ENCODE data around the gene CD96. TPM values are rescaled to one million over a fixed set of nuclear protein-coding genes. Genes with fewer than 3 reads are reported as not detected.

Gene CD96
- total RNA-seq, 2 donors from 2014 or later: not detected

DNA sequence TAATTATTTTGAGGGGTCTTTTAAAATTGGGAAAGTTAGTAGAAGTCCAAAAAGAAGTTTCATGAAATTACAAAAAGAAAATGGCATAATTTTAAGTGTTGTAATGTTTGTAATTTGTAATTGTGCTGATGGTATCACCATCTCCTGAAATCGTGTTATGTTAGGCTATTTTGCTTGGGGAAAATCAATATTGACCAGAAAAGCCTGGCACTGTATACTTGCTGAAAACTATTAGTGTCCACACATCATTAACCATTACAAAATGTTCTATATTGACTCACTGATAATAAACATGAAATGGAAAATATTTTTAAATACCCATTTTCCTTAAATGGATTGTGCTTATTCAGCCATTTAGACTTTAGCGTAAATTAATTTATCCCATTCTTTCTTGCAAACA lies 93.4 kb downstream of the CD96 start:
- Mint-ChIP-seq H3K9me3 (no peaks in the 10 kb centered on the region), H3K4me1 (peaks cover 26% of the 10 kb centered on the region), H3K4me3 (no peak overlapping the region), H3K36me3 (ENCODE audit: low read depth) (no peaks in the 10 kb centered on the region), H3K27ac (no peak overlapping the region), H3K27me3 (ENCODE audit: insufficient read depth) (no peaks in the 10 kb centered on the region)
- Histone ChIP-seq H3K36me3 (ENCODE audit: control insufficient read depth, insufficient read depth, low read length) (no peaks in the 10 kb centered on the region), H3K4me1 (ENCODE audit: control insufficient read depth, insufficient read depth, low read length) (peaks cover 11% of the 10 kb centered on the region), H3K9me3 (ENCODE audit: control insufficient read depth, low read length) (no peaks in the 10 kb centered on the region), H3K9ac (ENCODE audit: extremely low read depth, low read length, poor library complexity, severe bottlenecking) (no peak overlapping the region), H3K4me3 (ENCODE audit: low read length) (peak overlapping the region; percentile 4), H3K27me3 (ENCODE audit: control insufficient read depth, insufficient read depth, low read length, poor library complexity, severe bottlenecking) (no peaks in the 10 kb centered on the region), H3K27ac (ENCODE audit: low read depth, low read length) (no peak overlapping the region)
- WGBS, 2 experiments (ENCODE audit: insufficient coverage in 1 of 2, insufficient read length in 1 of 2): 88 to 100% methylated on average over 1 to 2 of the region's 2 CpGs
- DNase-seq: no peak
- TF ChIP-seq, protein P1, sequence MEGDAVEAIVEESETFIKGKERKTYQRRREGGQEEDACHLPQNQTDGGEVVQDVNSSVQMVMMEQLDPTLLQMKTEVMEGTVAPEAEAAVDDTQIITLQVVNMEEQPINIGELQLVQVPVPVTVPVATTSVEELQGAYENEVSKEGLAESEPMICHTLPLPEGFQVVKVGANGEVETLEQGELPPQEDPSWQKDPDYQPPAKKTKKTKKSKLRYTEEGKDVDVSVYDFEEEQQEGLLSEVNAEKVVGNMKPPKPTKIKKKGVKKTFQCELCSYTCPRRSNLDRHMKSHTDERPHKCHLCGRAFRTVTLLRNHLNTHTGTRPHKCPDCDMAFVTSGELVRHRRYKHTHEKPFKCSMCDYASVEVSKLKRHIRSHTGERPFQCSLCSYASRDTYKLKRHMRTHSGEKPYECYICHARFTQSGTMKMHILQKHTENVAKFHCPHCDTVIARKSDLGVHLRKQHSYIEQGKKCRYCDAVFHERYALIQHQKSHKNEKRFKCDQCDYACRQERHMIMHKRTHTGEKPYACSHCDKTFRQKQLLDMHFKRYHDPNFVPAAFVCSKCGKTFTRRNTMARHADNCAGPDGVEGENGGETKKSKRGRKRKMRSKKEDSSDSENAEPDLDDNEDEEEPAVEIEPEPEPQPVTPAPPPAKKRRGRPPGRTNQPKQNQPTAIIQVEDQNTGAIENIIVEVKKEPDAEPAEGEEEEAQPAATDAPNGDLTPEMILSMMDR (conservative IDR thresholded peaks at IDR 0.05): no peak

DNA sequence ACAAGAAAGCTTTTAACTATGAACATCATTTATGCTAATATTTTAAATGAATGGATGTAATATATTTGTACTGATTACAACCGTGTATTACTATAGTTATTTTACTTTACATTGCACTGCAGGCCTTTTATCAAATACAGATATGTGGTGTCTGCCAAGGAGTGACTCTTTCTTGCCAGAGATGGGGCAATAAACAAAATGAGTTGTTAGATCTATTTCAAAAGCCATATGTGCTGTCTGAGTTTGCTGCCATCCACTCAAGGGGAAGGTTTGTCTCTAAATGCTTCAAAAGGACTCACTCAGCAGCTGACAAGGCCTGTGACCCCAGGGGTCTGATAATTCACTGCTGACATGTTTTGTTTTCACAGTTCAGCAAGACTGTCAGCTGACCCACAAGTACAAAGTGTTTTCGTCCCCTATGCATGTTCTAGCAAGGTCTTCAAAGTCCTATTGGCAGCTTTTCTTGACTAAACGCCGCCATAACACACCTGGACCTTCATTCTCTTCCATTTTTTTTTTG lies 94.4 kb downstream of the CD96 start:
- peaks cover 31% of the 10 kb centered on the region for H3K4me1 Mint-ChIP-seq
- Histone ChIP-seq H3K4me3 (ENCODE audit: low read length) (peak overlapping the region; percentile 4), H3K9me3 (ENCODE audit: control insufficient read depth, low read length) (no peaks in the 10 kb centered on the region), H3K27ac (ENCODE audit: low read depth, low read length) (no peak overlapping the region), H3K9ac (ENCODE audit: extremely low read depth, low read length, poor library complexity, severe bottlenecking) (no peak overlapping the region), H3K27me3 (ENCODE audit: control insufficient read depth, insufficient read depth, low read length, poor library complexity, severe bottlenecking) (no peaks in the 10 kb centered on the region), H3K4me1 (ENCODE audit: control insufficient read depth, insufficient read depth, low read length) (peaks cover 13% of the 10 kb centered on the region), H3K36me3 (ENCODE audit: control insufficient read depth, insufficient read depth, low read length) (no peaks in the 10 kb centered on the region)
- no peaks in the 10 kb centered on the region for H3K9me3 Mint-ChIP-seq
- TF ChIP-seq, protein P1 (conservative IDR thresholded peaks at IDR 0.05): no peak
- H3K27ac Mint-ChIP-seq: no peak overlapping the region
- no peaks in the 10 kb centered on the region for H3K36me3 Mint-ChIP-seq (ENCODE audit: low read depth)
- no peaks in the 10 kb centered on the region for H3K27me3 Mint-ChIP-seq (ENCODE audit: insufficient read depth)
- DNase-seq: peak; percentile 48
- no peak overlapping the region for H3K4me3 Mint-ChIP-seq
- WGBS, 2 experiments (ENCODE audit: insufficient coverage in 1 of 2, insufficient read length in 1 of 2): 60 to 75% methylated on average over 3 of the region's 4 CpGs

DNA sequence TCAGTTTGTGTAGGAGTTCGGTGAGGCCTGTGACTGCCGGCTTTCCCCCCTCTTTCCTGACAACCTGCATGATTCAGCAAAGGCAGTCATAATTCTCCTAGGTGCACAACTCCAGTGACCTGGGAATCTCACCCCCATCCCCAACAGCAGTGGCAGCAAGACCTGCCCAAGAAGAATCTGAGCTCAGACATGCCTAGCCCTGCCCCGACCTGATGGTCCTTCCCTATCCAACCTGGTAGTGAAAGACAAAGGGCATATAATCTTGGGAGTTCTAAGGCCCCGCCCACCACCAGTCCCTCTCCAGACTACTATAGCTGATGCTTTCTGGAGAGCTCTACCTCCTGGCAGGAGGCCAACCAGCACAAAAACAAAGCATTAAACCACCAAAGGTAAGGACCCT lies 97.3 kb downstream of the CD96 start:
- Mint-ChIP-seq H3K9me3 (peaks cover 17% of the 10 kb centered on the region), H3K4me1 (peaks cover 28% of the 10 kb centered on the region), H3K4me3 (no peak overlapping the region), H3K27ac (no peak overlapping the region), H3K27me3 (ENCODE audit: insufficient read depth) (no peaks in the 10 kb centered on the region), H3K36me3 (ENCODE audit: low read depth) (no peaks in the 10 kb centered on the region)
- Histone ChIP-seq H3K9ac (ENCODE audit: extremely low read depth, low read length, poor library complexity, severe bottlenecking) (no peak overlapping the region), H3K27ac (ENCODE audit: low read depth, low read length) (no peak overlapping the region), H3K27me3 (ENCODE audit: control insufficient read depth, insufficient read depth, low read length, poor library complexity, severe bottlenecking) (no peaks in the 10 kb centered on the region), H3K4me3 (ENCODE audit: low read length) (no peak overlapping the region), H3K9me3 (ENCODE audit: control insufficient read depth, low read length) (peaks cover 23% of the 10 kb centered on the region), H3K4me1 (ENCODE audit: control insufficient read depth, insufficient read depth, low read length) (peaks cover 13% of the 10 kb centered on the region), H3K36me3 (ENCODE audit: control insufficient read depth, insufficient read depth, low read length) (no peaks in the 10 kb centered on the region)
- TF ChIP-seq, protein P1 (conservative IDR thresholded peaks at IDR 0.05): no peak
- WGBS, 2 experiments (ENCODE audit: insufficient coverage in 1 of 2, insufficient read length in 1 of 2): 93 to 100% methylated on average over 1 to 4 of the region's 4 CpGs
- DNase-seq: no peak

Data from endodermal cell (in vitro differentiated cells).